ENCODE results near the gene ST8SIA3.

ST8SIA3 gene

GRCh38 chr18:57352271-57352701 is at the start of gene ST8SIA3:
Gene ST8SIA3 (plus strand): TSS chr18:57352557. CDS start chr18:57352847, 290 bp downstream.
- no peak within 1 kb of the TSS for H3K4me3 ChIP-seq (ENCODE audit: low read depth, low read length)
- no peak for DNase-seq (ENCODE audit: low read depth)

GRCh38 chr18:57311472-57311871 is 40.9 kb upstream of the ST8SIA3 start:
- no peak for DNase-seq (ENCODE audit: low read depth)
- no peak overlapping the region for H3K4me3 ChIP-seq (ENCODE audit: low read depth, low read length)

- DNase-seq (ENCODE audit: low read depth): no peak
Measured at GRCh38 chr18:57312346-57313144, 39.8 kb upstream of the ST8SIA3 start.

GRCh38 chr18:57320603-57321002 is 31.8 kb upstream of the ST8SIA3 start:
- H3K4me3 ChIP-seq (ENCODE audit: low read depth, low read length): no peak overlapping the region
- no peak for DNase-seq (ENCODE audit: low read depth)

More at GRCh38 chr18:57312346-57313144, 39.8 kb upstream of the ST8SIA3 start:
- no peak overlapping the region for H3K4me3 ChIP-seq (ENCODE audit: low read depth, low read length)

- no peak for DNase-seq (ENCODE audit: low read depth)
- H3K4me3 ChIP-seq (ENCODE audit: low read depth, low read length): no peak overlapping the region
Measured at GRCh38 chr18:57325491-57326166, 26.7 kb upstream of the ST8SIA3 start.

GRCh38 chr18:57326718-57327323 is 25.5 kb upstream of the ST8SIA3 start:
- no peak overlapping the region for H3K4me3 ChIP-seq (ENCODE audit: low read depth, low read length)
- no peak for DNase-seq (ENCODE audit: low read depth)

- no peak for DNase-seq (ENCODE audit: low read depth)
- H3K4me3 ChIP-seq (ENCODE audit: low read depth, low read length): no peak overlapping the region
Measured at GRCh38 chr18:57328665-57329064, 23.7 kb upstream of the ST8SIA3 start.

- no peak overlapping the region for H3K4me3 ChIP-seq (ENCODE audit: low read depth, low read length)
- DNase-seq (ENCODE audit: low read depth): no peak
Measured at GRCh38 chr18:57329856-57330255, 22.5 kb upstream of the ST8SIA3 start.

- no peak for DNase-seq (ENCODE audit: low read depth)
- no peak overlapping the region for H3K4me3 ChIP-seq (ENCODE audit: low read depth, low read length)
Measured at GRCh38 chr18:57331718-57332117, 20.6 kb upstream of the ST8SIA3 start.

GRCh38 chr18:57333940-57334339 is 18.4 kb upstream of the ST8SIA3 start:
- no peak for DNase-seq (ENCODE audit: low read depth)
- no peak overlapping the region for H3K4me3 ChIP-seq (ENCODE audit: low read depth, low read length)

- H3K4me3 ChIP-seq (ENCODE audit: low read depth, low read length): no peak overlapping the region
- no peak for DNase-seq (ENCODE audit: low read depth)
Measured at GRCh38 chr18:57334383-57334782, 18.0 kb upstream of the ST8SIA3 start.

- DNase-seq (ENCODE audit: low read depth): no peak
- no peak overlapping the region for H3K4me3 ChIP-seq (ENCODE audit: low read depth, low read length)
Measured at GRCh38 chr18:57336343-57336742, 16.0 kb upstream of the ST8SIA3 start.

- H3K4me3 ChIP-seq (ENCODE audit: low read depth, low read length): no peak overlapping the region
- DNase-seq (ENCODE audit: low read depth): no peak
Measured at GRCh38 chr18:57337890-57338289, 14.5 kb upstream of the ST8SIA3 start.

GRCh38 chr18:57343833-57344232 is 8.5 kb upstream of the ST8SIA3 start:
- no peak for DNase-seq (ENCODE audit: low read depth)
- H3K4me3 ChIP-seq (ENCODE audit: low read depth, low read length): no peak overlapping the region

- no peak for DNase-seq (ENCODE audit: low read depth)
- H3K4me3 ChIP-seq (ENCODE audit: low read depth, low read length): no peak overlapping the region
Measured at GRCh38 chr18:57346876-57347275, 5.5 kb upstream of the ST8SIA3 start.

- no peak overlapping the region for H3K4me3 ChIP-seq (ENCODE audit: low read depth, low read length)
- DNase-seq (ENCODE audit: low read depth): no peak
Measured at GRCh38 chr18:57347784-57348183, 4.6 kb upstream of the ST8SIA3 start.

GRCh38 chr18:57352761-57353136 is 392 bp downstream of the ST8SIA3 start:
- DNase-seq (ENCODE audit: low read depth): no peak
- H3K4me3 ChIP-seq (ENCODE audit: low read depth, low read length): no peak overlapping the region

GRCh38 chr18:57353137-57353939 is 981 bp downstream of the ST8SIA3 start:
- no peak overlapping the region for H3K4me3 ChIP-seq (ENCODE audit: low read depth, low read length)
- DNase-seq (ENCODE audit: low read depth): no peak

GRCh38 chr18:57353940-57354461 is 1.6 kb downstream of the ST8SIA3 start:
- peak overlapping the region; percentile 9 for H3K4me3 ChIP-seq (ENCODE audit: low read depth, low read length)
- DNase-seq (ENCODE audit: low read depth): no peak

All from skeletal muscle cell (primary cell).